GM18526 (cell line): ENCODE measurements around the gene PCSK9.

Source experiments
- POLR2A ChIP-seq: IDR thresholded peaks from 3 replicates; pipeline ENCODE4 v1.6.1; 2011; ENCODE audit not compliant: insufficient read length; ENCODE audit errors: extremely low read depth

PCSK9 gene

DNA sequence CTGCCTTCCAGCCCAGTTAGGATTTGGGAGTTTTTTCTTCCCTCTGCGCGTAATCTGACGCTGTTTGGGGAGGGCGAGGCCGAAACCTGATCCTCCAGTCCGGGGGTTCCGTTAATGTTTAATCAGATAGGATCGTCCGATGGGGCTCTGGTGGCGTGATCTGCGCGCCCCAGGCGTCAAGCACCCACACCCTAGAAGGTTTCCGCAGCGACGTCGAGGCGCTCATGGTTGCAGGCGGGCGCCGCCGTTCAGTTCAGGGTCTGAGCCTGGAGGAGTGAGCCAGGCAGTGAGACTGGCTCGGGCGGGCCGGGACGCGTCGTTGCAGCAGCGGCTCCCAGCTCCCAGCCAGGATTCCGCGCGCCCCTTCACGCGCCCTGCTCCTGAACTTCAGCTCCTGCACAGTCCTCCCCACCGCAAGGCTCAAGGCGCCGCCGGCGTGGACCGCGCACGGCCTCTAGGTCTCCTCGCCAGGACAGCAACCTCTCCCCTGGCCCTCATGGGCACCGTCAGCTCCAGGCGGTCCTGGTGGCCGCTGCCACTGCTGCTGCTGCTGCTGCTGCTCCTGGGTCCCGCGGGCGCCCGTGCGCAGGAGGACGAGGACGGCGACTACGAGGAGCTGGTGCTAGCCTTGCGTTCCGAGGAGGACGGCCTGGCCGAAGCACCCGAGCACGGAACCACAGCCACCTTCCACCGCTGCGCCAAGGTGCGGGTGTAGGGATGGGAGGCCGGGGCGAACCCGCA is at the start of gene PCSK9:
Gene PCSK9, plus strand, starts transcription at position 207 of the 741 bp plus-strand sequence. Its CDS starts 290 bp downstream, at position 497.
- no peak for TF ChIP-seq POLR2A

DNA sequence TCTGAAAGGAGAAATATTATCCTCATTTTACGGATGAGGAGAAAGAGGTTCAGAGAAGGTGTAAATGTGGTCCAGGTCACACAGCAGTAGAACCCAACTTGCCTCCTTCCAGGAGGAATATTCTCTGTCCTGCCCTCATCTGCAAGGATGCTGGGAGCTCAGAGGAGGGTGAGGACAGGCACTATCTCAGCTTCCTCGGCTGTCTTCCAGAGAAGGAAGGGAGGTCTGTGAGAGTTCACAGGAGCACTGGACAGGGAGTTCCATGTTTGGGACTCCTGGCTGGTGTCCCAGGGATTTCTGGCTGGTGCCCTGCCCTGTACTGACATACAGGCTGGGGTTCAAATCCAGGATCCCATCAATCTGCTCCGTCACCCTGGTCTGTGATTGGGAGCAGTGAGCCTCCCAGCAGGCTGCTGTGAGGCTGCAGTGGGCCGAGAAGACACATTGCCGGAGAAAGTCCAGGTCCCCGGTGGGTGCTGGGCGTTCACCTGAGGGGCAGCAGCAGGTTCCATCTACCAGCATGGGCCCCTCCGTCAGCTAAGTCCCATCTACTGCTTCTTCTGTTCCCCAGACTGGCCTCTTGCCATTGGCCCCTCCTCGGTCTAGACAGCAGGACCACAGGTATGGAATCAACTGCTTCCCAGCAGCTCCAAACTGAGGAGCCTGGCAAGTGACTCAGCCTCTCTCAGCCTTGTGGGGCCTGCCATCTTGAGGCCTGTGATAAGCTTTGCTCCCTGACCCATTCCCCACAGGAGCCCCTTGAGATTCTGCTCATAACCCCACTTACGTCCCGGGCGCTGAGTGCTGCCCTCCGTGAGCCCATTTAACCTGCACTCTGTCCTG is 49.2 kb upstream of the PCSK9 start:
- no peak for TF ChIP-seq POLR2A

DNA sequence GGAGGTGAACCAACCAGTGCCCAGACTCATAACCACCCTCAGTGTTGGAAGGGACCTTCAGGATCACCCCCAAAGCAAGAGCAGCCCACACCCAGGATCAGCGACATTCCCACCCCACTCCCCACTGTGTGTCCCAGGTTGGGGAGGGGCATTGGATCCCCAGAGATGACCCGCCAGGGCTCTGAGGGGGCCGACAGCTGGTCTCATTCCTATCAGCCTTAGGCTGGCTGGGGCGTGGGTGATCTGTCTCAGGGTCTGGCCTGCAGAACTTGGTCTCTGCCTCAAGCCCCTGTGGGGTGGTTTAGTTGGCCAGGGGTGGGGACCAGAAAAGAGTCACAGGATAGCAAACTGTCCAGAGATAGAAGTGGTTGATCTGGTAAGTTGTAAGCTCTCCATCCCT is 48.4 kb upstream of the PCSK9 start:
- TF ChIP-seq POLR2A = no peak

DNA sequence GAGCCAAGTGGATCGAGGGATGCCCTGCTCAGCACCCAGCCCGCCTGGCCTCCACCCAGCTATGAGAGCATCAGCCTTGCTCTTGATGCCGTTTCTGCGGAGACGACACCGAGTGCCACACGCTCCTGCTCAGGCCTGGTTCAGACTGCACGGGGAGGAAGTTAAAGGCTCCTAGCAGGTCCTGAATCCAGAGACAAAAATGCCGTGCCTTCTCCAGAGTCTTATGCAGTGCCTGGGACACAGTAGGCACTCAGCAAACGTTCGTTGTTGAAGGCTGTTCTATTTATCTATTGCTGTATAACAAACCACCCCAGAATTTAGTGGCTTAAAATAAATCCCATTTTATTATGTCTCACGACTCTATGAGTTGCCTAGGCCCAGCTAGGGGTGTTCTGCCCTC is 47.4 kb upstream of the PCSK9 start:
- TF ChIP-seq POLR2A = no peak

DNA sequence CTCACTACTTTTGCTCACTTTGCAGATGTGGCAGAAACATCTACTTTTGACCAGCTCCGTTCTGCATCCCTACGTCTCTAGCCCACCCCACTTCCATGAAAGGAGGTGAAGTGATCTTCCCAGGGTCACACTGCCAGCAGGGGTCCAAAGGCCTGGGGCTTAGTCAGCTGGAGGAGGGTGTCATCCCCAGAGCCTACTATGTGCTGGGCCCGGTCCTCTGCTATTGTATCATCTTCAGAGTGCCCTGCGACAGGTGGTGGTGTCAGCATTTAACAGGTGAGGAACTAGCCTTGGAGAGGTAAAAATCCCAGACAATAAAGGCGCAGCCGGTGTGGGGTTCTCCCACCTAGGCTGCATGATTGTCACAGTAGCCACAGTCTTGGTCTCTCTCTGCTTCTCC is 46.2 kb upstream of the PCSK9 start:
- TF ChIP-seq POLR2A = no peak

DNA sequence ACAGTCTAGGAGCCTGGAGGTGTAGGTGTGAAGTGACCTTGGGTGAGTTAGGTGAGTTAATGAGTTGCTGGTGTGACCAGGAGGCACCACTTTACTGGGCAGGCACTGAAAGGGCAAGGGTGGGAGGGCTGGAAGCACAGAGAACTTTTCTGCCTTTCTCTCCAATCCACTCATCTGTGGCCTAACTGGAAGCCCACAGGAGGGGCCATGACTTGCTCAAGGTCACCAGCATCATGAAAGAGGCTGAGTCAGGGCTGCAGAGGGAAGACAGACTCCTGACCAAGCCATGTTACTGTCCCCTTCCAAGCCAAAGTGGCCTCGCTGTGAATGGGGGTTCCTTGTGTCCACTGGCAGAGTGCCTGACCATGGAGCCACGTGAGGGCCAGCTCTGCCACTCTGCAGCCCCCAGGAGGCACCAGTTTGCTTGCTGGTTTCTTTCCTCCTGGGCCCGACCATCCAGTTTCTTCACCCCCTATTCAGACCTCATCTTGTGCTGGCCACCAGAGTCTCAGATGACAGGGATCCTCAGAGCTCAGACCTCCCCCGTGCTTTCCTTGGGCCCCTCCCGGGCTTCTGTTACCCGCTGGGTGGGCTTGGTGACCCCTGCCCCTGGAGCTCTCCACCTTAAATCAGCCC is 44.9 kb upstream of the PCSK9 start:
- no peak for TF ChIP-seq POLR2A

- no peak for TF ChIP-seq POLR2A
Measured at GRCh38 chr1:54995013-54995760, 44.2 kb upstream of the PCSK9 start.

DNA sequence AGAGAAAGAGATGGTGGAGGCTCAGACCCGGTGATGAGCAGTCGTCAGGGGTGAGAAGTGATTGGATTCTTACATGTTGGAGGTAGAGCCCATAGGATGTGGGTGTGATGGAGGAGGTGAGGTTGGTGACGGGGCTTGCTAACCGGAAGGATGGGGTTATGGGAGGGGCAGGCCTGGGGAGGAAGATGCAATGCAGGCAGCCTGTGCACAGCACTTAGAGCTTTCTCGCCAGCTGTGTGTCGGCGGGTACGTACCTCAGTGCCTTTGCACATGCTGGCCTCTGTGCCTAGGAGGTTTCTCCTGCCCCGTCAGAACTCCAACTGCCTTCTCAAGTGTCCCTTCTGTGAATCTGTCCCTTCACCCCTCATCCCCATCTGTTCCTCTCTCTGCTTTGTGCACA is 43.5 kb upstream of the PCSK9 start:
- TF ChIP-seq POLR2A = no peak

- no peak for TF ChIP-seq POLR2A
Measured at GRCh38 chr1:54996359-54996868, 42.9 kb upstream of the PCSK9 start.

GRCh38 chr1:54996869-54997710 is 42.3 kb upstream of the PCSK9 start:
- TF ChIP-seq POLR2A = no peak

GRCh38 chr1:54997711-54997986 is 41.7 kb upstream of the PCSK9 start:
- no peak for TF ChIP-seq POLR2A

DNA sequence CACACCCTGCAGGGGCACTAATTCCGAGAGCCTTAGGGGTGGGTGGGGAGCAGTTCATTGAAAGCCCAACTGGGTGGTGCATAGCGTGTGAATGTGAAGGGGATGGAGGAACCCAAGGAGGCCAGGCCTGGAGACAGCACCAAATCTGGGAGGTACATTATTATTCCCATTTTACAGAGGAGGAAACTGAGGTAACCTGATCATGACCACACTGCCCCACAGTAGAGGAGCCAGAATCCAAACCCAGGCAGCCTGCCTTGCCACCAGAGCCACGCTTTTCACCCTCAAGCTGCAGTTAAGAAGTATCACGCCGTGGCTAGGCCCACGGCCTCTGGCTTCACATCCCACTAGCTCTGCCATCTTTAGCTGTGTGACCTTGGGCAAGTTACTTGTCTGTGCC is 41.2 kb upstream of the PCSK9 start:
- TF ChIP-seq POLR2A = no peak

DNA sequence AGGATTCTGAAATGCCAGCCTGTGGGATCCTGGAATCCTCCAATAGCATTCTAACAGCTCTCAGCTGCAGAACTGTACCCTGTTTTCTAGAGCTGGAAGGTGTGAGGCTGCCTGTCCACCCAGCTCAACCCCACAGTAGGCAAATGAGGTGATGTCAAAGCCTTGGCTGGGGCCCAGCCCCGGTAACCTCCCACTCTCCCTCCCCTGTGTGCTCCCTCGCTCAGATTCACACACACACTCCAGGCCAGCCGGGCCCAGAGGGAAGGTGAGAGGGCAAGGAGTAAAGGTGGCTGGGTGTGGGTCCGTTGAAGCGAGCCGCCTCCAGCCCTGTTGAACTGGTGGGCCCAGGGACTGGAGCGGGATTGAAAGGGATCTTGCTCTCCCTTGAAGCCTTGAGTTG is 40.7 kb upstream of the PCSK9 start, which contains the start of gene BSND:
Gene BSND, plus strand, starts transcription at position 257 of the 400 bp plus-strand sequence. CDS start 254 bp downstream, outside the sequence.
- no peak for TF ChIP-seq POLR2A
